GM12865 (cell line): ENCODE data around the gene NACC2.

Experiments used
- DNase-seq: peaks from one replicate; pipeline ENCODE4 v3.0.0; 2010; ENCODE audit warnings: low read depth
- H3K4me3 ChIP-seq: 2 replicates; pipeline ENCODE4 v1.5.1; 2011; ENCODE audit warnings: mild to moderate bottlenecking, low read depth, low read length, control low read depth
- TF ChIP-seq, protein P1 (sequence below): IDR thresholded peaks from 2 replicates; pipeline ENCODE4 v1.5.1; 2011; ENCODE audit warnings: low read length, control low read depth, low read depth, inconsistent platforms; ENCODE audit not compliant: insufficient read depth; ENCODE audit errors: missing control alignments

Gene NACC2

DNA sequence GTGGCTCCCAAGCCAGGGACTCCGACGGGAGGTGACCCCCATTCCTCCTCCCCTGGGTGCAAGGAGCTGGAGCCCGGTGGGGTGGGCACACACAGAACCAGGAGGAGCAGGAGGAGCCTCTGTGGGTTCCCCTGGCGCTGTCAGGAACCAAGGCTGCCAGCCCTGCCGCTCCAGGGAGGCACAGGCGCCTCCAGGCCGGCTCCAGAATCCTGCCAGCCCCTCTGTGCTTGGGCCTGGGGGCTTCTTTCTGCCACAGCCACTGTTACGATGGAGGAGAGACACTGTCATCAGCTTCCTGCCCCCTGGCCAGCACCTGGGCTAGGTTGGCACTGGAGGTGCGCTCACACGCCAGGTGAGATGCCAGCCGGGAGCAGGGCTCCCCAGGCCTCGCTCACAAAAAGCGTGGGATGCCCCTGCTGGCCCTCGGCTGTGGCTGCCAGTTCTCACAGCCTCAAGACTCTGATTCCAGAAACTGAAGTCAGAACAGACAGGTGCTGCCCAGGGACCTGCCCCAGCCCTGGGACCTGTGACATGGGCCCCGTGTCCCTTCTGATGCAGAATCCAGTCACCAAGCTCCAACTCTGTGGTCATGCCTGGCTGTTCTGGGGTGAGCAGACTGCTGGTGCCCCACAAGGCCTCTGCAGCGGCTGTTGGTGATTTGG, 96.5 kb downstream of the NACC2 start:
- H3K4me3 ChIP-seq, result no peak overlapping the region
- no peak for DNase-seq
- TF ChIP-seq, protein P1, sequence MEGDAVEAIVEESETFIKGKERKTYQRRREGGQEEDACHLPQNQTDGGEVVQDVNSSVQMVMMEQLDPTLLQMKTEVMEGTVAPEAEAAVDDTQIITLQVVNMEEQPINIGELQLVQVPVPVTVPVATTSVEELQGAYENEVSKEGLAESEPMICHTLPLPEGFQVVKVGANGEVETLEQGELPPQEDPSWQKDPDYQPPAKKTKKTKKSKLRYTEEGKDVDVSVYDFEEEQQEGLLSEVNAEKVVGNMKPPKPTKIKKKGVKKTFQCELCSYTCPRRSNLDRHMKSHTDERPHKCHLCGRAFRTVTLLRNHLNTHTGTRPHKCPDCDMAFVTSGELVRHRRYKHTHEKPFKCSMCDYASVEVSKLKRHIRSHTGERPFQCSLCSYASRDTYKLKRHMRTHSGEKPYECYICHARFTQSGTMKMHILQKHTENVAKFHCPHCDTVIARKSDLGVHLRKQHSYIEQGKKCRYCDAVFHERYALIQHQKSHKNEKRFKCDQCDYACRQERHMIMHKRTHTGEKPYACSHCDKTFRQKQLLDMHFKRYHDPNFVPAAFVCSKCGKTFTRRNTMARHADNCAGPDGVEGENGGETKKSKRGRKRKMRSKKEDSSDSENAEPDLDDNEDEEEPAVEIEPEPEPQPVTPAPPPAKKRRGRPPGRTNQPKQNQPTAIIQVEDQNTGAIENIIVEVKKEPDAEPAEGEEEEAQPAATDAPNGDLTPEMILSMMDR, result no peak

DNA sequence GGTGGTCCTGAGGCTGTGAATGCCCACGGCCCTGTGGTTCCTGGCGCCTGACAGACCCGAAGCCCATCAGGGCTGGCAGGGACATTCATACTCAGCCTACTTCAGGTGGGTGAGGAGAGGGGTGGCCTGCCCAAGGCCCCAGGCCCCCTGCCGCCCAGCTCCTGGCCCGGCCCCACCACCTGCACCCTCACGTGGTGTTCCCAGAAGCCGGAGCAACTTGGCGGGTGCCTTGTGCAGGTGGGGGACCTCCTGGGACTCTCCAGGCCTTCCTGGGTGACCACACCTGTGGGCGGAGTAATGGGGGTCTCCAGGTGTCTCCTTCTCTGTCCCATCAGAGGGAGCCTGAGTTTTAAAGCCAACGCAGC, 97.1 kb downstream of the NACC2 start:
- DNase-seq, result no peak
- no peak overlapping the region for H3K4me3 ChIP-seq
- TF ChIP-seq, protein P1, result no peak

DNA sequence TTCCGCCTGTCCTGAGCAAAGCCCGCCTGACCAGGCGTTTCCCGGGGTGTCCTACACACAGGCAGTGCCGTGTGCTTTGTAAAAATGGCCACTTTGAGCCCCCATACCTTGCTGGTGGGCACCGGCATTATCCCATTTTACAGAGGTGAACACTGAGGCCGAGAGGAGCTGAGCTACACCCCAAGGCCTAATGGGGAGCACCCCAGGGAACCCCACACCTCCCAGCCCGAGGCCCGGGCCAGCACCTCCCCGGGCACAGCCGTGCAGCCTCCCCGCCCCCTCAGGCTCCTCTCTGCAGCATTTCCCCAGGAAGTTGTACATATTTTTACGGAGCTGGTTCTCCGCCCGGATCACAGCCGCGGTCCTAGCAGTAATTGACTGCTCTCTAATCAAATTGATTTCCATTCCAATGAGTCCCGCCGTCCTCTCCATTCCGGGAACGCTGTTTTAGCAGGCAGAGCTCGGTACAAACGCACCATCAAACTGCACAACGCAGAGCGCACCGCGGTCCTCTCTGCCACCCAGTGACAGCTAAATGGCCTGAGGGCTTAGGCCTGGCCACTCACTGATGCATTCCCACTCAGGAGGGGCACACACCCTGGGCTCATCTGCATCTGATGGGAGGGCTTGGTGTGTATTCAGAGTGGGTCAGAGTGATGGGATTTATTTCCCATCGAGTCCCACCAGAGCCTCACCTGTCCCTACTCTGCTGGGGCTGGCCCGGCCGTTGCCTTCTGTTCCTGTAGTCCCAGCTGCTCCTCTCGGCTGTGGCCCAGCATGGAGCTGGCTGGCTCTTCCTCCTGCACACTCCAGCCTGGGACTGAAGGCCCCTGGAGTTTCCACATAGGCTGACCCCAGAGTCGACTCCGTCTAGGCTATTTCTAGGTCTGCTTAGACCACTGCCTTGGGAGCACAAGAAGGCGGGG, 97.7 kb downstream of the NACC2 start:
- DNase-seq, result no peak
- no peak overlapping the region for H3K4me3 ChIP-seq
- TF ChIP-seq, protein P1, result no peak

DNA sequence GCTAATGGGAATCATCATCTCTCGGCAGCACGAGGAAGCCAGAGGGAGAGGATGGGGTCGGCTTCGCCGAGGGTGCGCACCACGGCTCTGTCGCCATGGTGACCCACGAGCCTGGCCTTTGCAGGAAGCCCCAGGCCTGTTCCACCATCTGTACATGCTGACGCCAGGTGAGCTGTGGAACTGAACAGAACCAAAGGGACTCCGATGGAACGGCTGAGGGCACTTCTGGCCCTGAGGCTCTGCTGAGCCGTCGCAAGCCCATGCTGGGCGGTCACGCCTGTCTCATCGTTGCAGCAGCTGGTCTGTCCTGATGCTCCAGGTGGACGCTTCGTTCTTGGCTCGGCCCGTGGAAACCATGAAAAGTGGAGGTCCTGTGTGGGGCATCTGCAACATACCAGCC, 99.3 kb downstream of the NACC2 start:
- no peak for DNase-seq
- H3K4me3 ChIP-seq, result no peak overlapping the region
- TF ChIP-seq, protein P1, result no peak

DNA sequence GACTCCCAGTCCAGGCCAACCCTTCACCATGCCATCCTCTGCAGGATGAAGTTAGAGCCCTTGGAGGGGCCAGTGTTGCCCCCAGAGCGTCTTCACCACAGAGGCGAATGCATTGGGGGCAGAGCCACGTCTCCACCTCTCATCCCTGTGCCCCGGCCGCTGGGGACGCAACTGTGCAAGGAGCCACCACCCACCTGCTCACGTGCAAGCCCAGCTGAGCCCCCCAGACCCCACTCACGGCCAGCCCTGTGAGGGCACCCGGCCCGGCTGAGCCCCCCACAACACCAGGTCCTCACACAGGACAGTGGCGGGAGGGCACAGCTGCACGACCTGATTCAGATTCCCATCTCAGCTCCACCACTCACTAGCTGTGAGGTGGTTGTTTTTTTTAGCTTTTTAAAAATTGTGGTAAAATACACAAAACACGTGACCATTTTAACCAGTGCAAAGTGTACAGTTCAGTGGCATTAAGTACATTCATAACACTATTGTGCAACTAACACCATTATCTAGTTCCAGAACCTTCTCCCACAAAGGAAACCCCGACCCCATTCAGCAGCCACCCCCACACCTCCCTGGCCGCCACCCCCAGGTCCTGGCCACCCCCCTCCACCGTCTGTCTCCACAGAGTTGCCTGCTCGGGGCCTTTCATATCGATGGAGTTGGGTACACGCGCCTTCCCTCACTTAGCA, 100.4 kb downstream of the NACC2 start:
- TF ChIP-seq, protein P1, result no peak
- H3K4me3 ChIP-seq, result no peak overlapping the region
- DNase-seq, result no peak

DNA sequence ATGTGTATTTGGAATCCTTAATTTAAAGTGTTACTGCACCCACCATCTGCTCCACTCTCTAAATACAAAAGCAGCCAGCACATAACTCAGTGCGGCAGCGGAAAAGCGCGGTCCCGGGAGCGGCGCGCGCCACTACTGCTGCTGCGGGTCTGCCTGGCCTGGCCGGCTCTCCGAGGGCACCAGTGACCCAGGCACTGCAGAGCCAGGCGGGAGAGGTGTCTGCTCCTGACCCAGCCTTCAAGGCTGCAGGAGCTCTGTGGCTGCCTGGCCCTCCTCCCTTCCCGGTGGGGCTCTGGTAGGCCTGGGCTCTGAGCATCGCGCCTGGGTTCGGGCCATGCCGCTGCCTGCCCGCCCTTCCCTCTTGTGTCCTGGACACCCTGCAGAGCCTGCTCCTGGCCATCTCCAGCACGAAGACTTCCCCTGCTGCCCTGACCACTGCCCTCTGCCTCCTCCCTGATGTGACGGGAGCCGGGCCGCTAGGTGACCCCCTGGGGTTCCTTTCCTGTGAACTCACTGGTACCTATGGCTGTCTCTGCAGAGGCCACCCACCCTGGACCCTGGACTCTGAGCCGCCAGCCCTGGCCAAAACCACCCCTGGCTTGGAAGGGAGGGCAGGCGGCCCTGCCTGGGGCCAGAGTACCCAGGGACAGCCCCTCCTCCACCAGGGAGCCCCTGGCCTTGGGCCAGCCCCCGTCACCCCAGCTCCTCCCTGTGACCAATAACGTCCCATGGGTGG, 101.2 kb downstream of the NACC2 start:
- no peak overlapping the region for H3K4me3 ChIP-seq
- TF ChIP-seq, protein P1, result no peak
- no peak for DNase-seq
